ENCODE results near the gene SPOCK1.

- no peak for TF ChIP-seq CTCF (IDR thresholded peaks at IDR 0.05; ENCODE audit: borderline replicate concordance, extremely low read depth, low read length, poor library complexity, severe bottlenecking)
- TF ChIP-seq EZH2 (IDR thresholded peaks at IDR 0.05; ENCODE audit: borderline replicate concordance, low read depth, low read length, severe bottlenecking) = no peak
These were observed 52.5 kb downstream of the SPOCK1 start for GRCh38 chr5:137446615-137447014.
